Measurements from ENCODE around the gene SH2D2A.

Gene SH2D2A

GRCh38 chr1:156795374-156795733 lies 21.3 kb downstream of the SH2D2A start:
- no peak overlapping the region for H3K4me3 Mint-ChIP-seq
- H3K27me3 Mint-ChIP-seq: no peaks in the 10 kb centered on the region
- peaks cover 94% of the 10 kb centered on the region for H3K36me3 Mint-ChIP-seq (ENCODE audit: low read depth)
- intact Hi-C loops (cut with micrococcal nuclease): loop anchor here (5.0 kb wide), 1 partner anchor 132 kb away; no protein-coding TSS in a partner anchor
- H3K9me3 Mint-ChIP-seq: no peaks in the 10 kb centered on the region
- H3K4me1 Mint-ChIP-seq (ENCODE audit: low read depth): peaks cover 8% of the 10 kb centered on the region
- H3K27ac Mint-ChIP-seq: no peak overlapping the region

- H3K27ac Mint-ChIP-seq: no peak overlapping the region
- no peaks in the 10 kb centered on the region for H3K27me3 Mint-ChIP-seq
- H3K4me1 Mint-ChIP-seq (ENCODE audit: low read depth): peaks cover 13% of the 10 kb centered on the region
- intact Hi-C loops (cut with micrococcal nuclease): loop anchor here (5.0 kb wide), 1 partner anchor 133 kb away; no protein-coding TSS in a partner anchor
- peaks cover 94% of the 10 kb centered on the region for H3K36me3 Mint-ChIP-seq (ENCODE audit: low read depth)
- H3K9me3 Mint-ChIP-seq: no peaks in the 10 kb centered on the region
- no peak overlapping the region for H3K4me3 Mint-ChIP-seq
Observed at GRCh38 chr1:156794506-156795373, 21.9 kb downstream of the SH2D2A start.

GRCh38 chr1:156789621-156790318 lies 26.9 kb downstream of the SH2D2A start:
- H3K9me3 Mint-ChIP-seq: no peaks in the 10 kb centered on the region
- peaks cover 90% of the 10 kb centered on the region for H3K36me3 Mint-ChIP-seq (ENCODE audit: low read depth)
- intact Hi-C loops (cut with micrococcal nuclease): no loop called here

GRCh38 chr1:156788136-156788535 lies 28.5 kb downstream of the SH2D2A start:
- intact Hi-C loops (cut with micrococcal nuclease): no loop called here
- no peaks in the 10 kb centered on the region for H3K27me3 Mint-ChIP-seq
- no peak overlapping the region for H3K27ac Mint-ChIP-seq
- H3K4me3 Mint-ChIP-seq: no peak overlapping the region
- peaks cover 87% of the 10 kb centered on the region for H3K36me3 Mint-ChIP-seq (ENCODE audit: low read depth)
- H3K9me3 Mint-ChIP-seq: no peaks in the 10 kb centered on the region
- peaks cover 20% of the 10 kb centered on the region for H3K4me1 Mint-ChIP-seq (ENCODE audit: low read depth)

More at GRCh38 chr1:156789621-156790318, 26.9 kb downstream of the SH2D2A start:
- H3K4me1 Mint-ChIP-seq (ENCODE audit: low read depth): peaks cover 20% of the 10 kb centered on the region
- no peak overlapping the region for H3K4me3 Mint-ChIP-seq
- H3K27me3 Mint-ChIP-seq: no peaks in the 10 kb centered on the region
- H3K27ac Mint-ChIP-seq: no peak overlapping the region

GRCh38 chr1:156786640-156787039 lies 30.0 kb downstream of the SH2D2A start:
- intact Hi-C loops (cut with micrococcal nuclease): no loop called here
- Mint-ChIP-seq H3K27ac (no peak overlapping the region), H3K4me1 (ENCODE audit: low read depth) (peaks cover 24% of the 10 kb centered on the region), H3K9me3 (no peaks in the 10 kb centered on the region), H3K27me3 (no peaks in the 10 kb centered on the region), H3K4me3 (no peak overlapping the region), H3K36me3 (ENCODE audit: low read depth) (peaks cover 87% of the 10 kb centered on the region)

GRCh38 chr1:156785458-156785857 lies 31.2 kb downstream of the SH2D2A start:
- H3K27ac Mint-ChIP-seq: no peak overlapping the region
- peaks cover 29% of the 10 kb centered on the region for H3K4me1 Mint-ChIP-seq (ENCODE audit: low read depth)
- intact Hi-C loops (cut with micrococcal nuclease): no loop called here
- H3K36me3 Mint-ChIP-seq (ENCODE audit: low read depth): peaks cover 87% of the 10 kb centered on the region
- no peaks in the 10 kb centered on the region for H3K9me3 Mint-ChIP-seq
- H3K27me3 Mint-ChIP-seq: no peaks in the 10 kb centered on the region
- no peak overlapping the region for H3K4me3 Mint-ChIP-seq

GRCh38 chr1:156781585-156782186 lies 35.0 kb downstream of the SH2D2A start:
- intact Hi-C loops (cut with micrococcal nuclease): no loop called here
- Mint-ChIP-seq H3K27me3 (no peaks in the 10 kb centered on the region), H3K4me3 (no peak overlapping the region), H3K9me3 (no peaks in the 10 kb centered on the region), H3K4me1 (ENCODE audit: low read depth) (peaks cover 26% of the 10 kb centered on the region), H3K27ac (no peak overlapping the region), H3K36me3 (ENCODE audit: low read depth) (peaks cover 63% of the 10 kb centered on the region)

- no peaks in the 10 kb centered on the region for H3K27me3 Mint-ChIP-seq
- no peaks in the 10 kb centered on the region for H3K9me3 Mint-ChIP-seq
- H3K4me3 Mint-ChIP-seq: no peak overlapping the region
- intact Hi-C loops (cut with micrococcal nuclease): no loop called here
- H3K4me1 Mint-ChIP-seq (ENCODE audit: low read depth): peaks cover 31% of the 10 kb centered on the region
- H3K36me3 Mint-ChIP-seq (ENCODE audit: low read depth): peaks cover 40% of the 10 kb centered on the region
- no peak overlapping the region for H3K27ac Mint-ChIP-seq
Observed at GRCh38 chr1:156777573-156777972, 39.1 kb downstream of the SH2D2A start.

GRCh38 chr1:156776942-156777341 lies 39.7 kb downstream of the SH2D2A start:
- Mint-ChIP-seq H3K4me3 (no peak overlapping the region), H3K36me3 (ENCODE audit: low read depth) (peaks cover 40% of the 10 kb centered on the region), H3K9me3 (no peaks in the 10 kb centered on the region), H3K27ac (no peak overlapping the region), H3K27me3 (no peaks in the 10 kb centered on the region), H3K4me1 (ENCODE audit: low read depth) (peaks cover 35% of the 10 kb centered on the region)
- intact Hi-C loops (cut with micrococcal nuclease): no loop called here

- Mint-ChIP-seq H3K4me1 (ENCODE audit: low read depth) (peaks cover 35% of the 10 kb centered on the region), H3K36me3 (ENCODE audit: low read depth) (peaks cover 38% of the 10 kb centered on the region), H3K27ac (no peak overlapping the region), H3K4me3 (no peak overlapping the region), H3K27me3 (no peaks in the 10 kb centered on the region), H3K9me3 (no peaks in the 10 kb centered on the region)
- intact Hi-C loops (cut with micrococcal nuclease): no loop called here
Observed at GRCh38 chr1:156775799-156776198, 40.8 kb downstream of the SH2D2A start.

- no peaks in the 10 kb centered on the region for H3K9me3 Mint-ChIP-seq
Observed at GRCh38 chr1:156773607-156774006, 43.0 kb downstream of the SH2D2A start.

GRCh38 chr1:156772728-156773497 lies 43.7 kb downstream of the SH2D2A start:
- Mint-ChIP-seq H3K36me3 (ENCODE audit: low read depth) (peaks cover 44% of the 10 kb centered on the region), H3K4me1 (ENCODE audit: low read depth) (peaks cover 60% of the 10 kb centered on the region), H3K27me3 (no peaks in the 10 kb centered on the region), H3K27ac (no peak overlapping the region), H3K9me3 (no peaks in the 10 kb centered on the region), H3K4me3 (no peak overlapping the region)
- intact Hi-C loops (cut with micrococcal nuclease): no loop called here

More at GRCh38 chr1:156773607-156774006, 43.0 kb downstream of the SH2D2A start:
- Mint-ChIP-seq H3K36me3 (ENCODE audit: low read depth) (peaks cover 50% of the 10 kb centered on the region), H3K4me3 (no peak overlapping the region), H3K27ac (no peak overlapping the region), H3K27me3 (no peaks in the 10 kb centered on the region), H3K4me1 (ENCODE audit: low read depth) (peaks cover 57% of the 10 kb centered on the region)
- intact Hi-C loops (cut with micrococcal nuclease): no loop called here

GRCh38 chr1:156772222-156772621 lies 44.4 kb downstream of the SH2D2A start:
- Mint-ChIP-seq H3K27ac (no peak overlapping the region), H3K27me3 (no peaks in the 10 kb centered on the region), H3K4me3 (no peak overlapping the region), H3K9me3 (no peaks in the 10 kb centered on the region), H3K4me1 (ENCODE audit: low read depth) (peaks cover 54% of the 10 kb centered on the region), H3K36me3 (ENCODE audit: low read depth) (peaks cover 44% of the 10 kb centered on the region)
- intact Hi-C loops (cut with micrococcal nuclease): no loop called here
